NCI-H1105 treated with DMSO at 0.1 percent for 48 hours (cell line): Measurements from ENCODE around the gene PDSS2.
"Not testable (repeated sequence)": the region's sequence is repeated elsewhere in the genome, so short reads cannot be mapped to it uniquely, and the experiment has no call there.

Source experiments
- DNase-seq: peaks from one replicate; lab custom pipeline; 2025; lab: John Stamatoyannopoulos, UW

The PDSS2 gene

GRCh38 chr6:107171513-107171912 lies 287.9 kb downstream of the PDSS2 start:
- no peak for DNase-seq

GRCh38 chr6:107164299-107164698 lies 295.1 kb downstream of the PDSS2 start:
- DNase-seq: not testable (repeated sequence)

GRCh38 chr6:107161521-107161920 lies 297.8 kb downstream of the PDSS2 start:
- no peak for DNase-seq

- DNase-seq: no peak
Measured at GRCh38 chr6:107156617-107157016, 302.7 kb downstream of the PDSS2 start.

- peak; percentile 74 for DNase-seq
Measured at GRCh38 chr6:107154801-107155160, 304.6 kb downstream of the PDSS2 start.

GRCh38 chr6:107154131-107154800 lies 305.1 kb downstream of the PDSS2 start:
- peak; percentile 93 for DNase-seq

GRCh38 chr6:107152638-107153430 lies 306.5 kb downstream of the PDSS2 start:
- DNase-seq: peak; percentile 26

GRCh38 chr6:107144666-107145065 lies 314.7 kb downstream of the PDSS2 start:
- DNase-seq: no peak

- no peak for DNase-seq
Measured at GRCh38 chr6:107144014-107144413, 315.4 kb downstream of the PDSS2 start.

- no peak for DNase-seq
Measured at GRCh38 chr6:107140581-107140980, 318.8 kb downstream of the PDSS2 start.

- not testable (repeated sequence) for DNase-seq
Measured at GRCh38 chr6:107136324-107136723, 323.0 kb downstream of the PDSS2 start.

- not testable (repeated sequence) for DNase-seq
Measured at GRCh38 chr6:107135048-107135680, 324.2 kb downstream of the PDSS2 start.

- peak; percentile 53 for DNase-seq
Measured at GRCh38 chr6:107132330-107132954, 326.9 kb downstream of the PDSS2 start.

- DNase-seq: no peak
Measured at GRCh38 chr6:107129370-107129925, 329.9 kb downstream of the PDSS2 start.

GRCh38 chr6:107128577-107128976 lies 330.8 kb downstream of the PDSS2 start:
- DNase-seq: no peak

GRCh38 chr6:107128175-107128574 lies 331.2 kb downstream of the PDSS2 start:
- no peak for DNase-seq

GRCh38 chr6:107125771-107126170 lies 333.6 kb downstream of the PDSS2 start:
- DNase-seq: no peak

GRCh38 chr6:107124934-107125348 lies 334.4 kb downstream of the PDSS2 start:
- no peak for DNase-seq

GRCh38 chr6:107123501-107123900 lies 335.9 kb downstream of the PDSS2 start:
- no peak for DNase-seq

- no peak for DNase-seq
Measured at GRCh38 chr6:107122748-107123147, 336.6 kb downstream of the PDSS2 start.

- no peak for DNase-seq
Measured at GRCh38 chr6:107121964-107122495, 337.3 kb downstream of the PDSS2 start.

- no peak for DNase-seq
Measured at GRCh38 chr6:107121266-107121665, 338.1 kb downstream of the PDSS2 start.
